Effector memory CD4-positive, alpha-beta T cell (primary cell): ENCODE data around the gene MSRB3.
"Not testable (repeated sequence)": the region's sequence is repeated elsewhere in the genome, so short reads cannot be mapped to it uniquely, and the experiment has no call there.

ENCODE experiments used
- DNase-seq, 3 donors: peaks; one replicate each; pipeline ENCODE4 v3.0.0-alpha.2; 2020
- H3K27ac ChIP-seq: 2 replicates; pipeline ENCODE4 v1.7.0; 2013; ENCODE audit warnings: mild to moderate bottlenecking, low read length, moderate library complexity; ENCODE audit not compliant: insufficient read depth, poor library complexity, severe bottlenecking
- H3K27me3 ChIP-seq: replicated peaks from 2 replicates; pipeline ENCODE4 v1.7.0; 2013; ENCODE audit warnings: mild to moderate bottlenecking, low read length; ENCODE audit not compliant: insufficient read depth, control insufficient read depth, poor library complexity, severe bottlenecking
- H3K36me3 ChIP-seq: 2 replicates; pipeline ENCODE4 v1.7.0; 2013; ENCODE audit warnings: mild to moderate bottlenecking, low read length, moderate library complexity; ENCODE audit not compliant: control insufficient read depth, insufficient read depth
- H3K4me1 ChIP-seq: 2 replicates; pipeline ENCODE4 v1.7.0; 2013; ENCODE audit warnings: low read length, mild to moderate bottlenecking; ENCODE audit not compliant: control insufficient read depth, insufficient read depth, poor library complexity, severe bottlenecking
- H3K4me3 ChIP-seq: 2 replicates; pipeline ENCODE4 v1.7.0; 2013; ENCODE audit warnings: low read length, low read depth, mild to moderate bottlenecking; ENCODE audit not compliant: insufficient read depth, poor library complexity, severe bottlenecking
- H3K9me3 ChIP-seq: 2 replicates; pipeline ENCODE4 v1.7.0; 2013; ENCODE audit warnings: mild to moderate bottlenecking, low read length, moderate library complexity; ENCODE audit not compliant: control insufficient read depth

The MSRB3 gene

DNA sequence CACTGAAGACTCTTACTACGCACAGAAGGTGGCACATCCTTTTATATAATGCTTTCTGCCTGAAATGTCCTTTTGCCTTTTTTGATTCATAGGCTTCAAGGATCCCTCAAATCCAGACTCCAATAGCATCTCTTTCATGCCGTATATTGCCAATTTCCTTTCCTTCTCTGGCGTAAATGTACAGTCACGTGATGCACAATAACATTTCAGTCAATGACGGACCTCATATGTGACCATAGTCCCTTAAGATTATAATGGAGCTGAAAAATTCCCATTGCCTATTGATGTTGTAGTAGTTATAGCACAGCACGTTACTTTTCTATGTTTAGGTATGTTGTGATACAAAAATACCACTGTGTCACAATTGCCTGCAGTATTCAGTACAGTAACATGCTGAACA is 196.3 kb downstream of the MSRB3 start:
- H3K27ac ChIP-seq: no peak overlapping the region
- no peaks in the 10 kb centered on the region for H3K4me1 ChIP-seq
- DNase-seq: no peak
- H3K4me3 ChIP-seq: no peak overlapping the region
- H3K36me3 ChIP-seq: no peaks in the 10 kb centered on the region
- H3K9me3 ChIP-seq: no peaks in the 10 kb centered on the region
- no peaks in the 10 kb centered on the region for H3K27me3 ChIP-seq

DNA sequence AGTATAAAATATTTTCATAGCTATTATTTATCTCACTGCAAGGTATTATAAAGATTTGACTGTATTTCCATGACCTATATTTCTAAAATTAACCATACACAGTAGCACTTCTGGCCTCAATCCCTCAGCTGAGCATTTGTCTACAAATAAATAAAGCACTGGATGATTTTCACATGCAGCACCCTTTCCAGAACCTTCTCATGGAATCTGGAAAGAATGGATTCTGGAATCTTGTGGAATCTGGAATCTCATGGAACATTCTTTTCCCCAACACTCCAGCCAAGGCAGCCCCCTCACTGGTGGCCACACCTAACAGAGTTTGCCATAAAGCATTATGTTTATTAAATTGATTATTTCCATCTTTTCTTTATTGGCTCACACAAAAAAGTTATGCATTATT is 199.2 kb downstream of the MSRB3 start:
- no peaks in the 10 kb centered on the region for H3K36me3 ChIP-seq
- no peak overlapping the region for H3K27ac ChIP-seq
- no peaks in the 10 kb centered on the region for H3K27me3 ChIP-seq
- no peak for DNase-seq
- H3K4me3 ChIP-seq: no peak overlapping the region
- H3K4me1 ChIP-seq: no peaks in the 10 kb centered on the region
- H3K9me3 ChIP-seq: no peaks in the 10 kb centered on the region

DNA sequence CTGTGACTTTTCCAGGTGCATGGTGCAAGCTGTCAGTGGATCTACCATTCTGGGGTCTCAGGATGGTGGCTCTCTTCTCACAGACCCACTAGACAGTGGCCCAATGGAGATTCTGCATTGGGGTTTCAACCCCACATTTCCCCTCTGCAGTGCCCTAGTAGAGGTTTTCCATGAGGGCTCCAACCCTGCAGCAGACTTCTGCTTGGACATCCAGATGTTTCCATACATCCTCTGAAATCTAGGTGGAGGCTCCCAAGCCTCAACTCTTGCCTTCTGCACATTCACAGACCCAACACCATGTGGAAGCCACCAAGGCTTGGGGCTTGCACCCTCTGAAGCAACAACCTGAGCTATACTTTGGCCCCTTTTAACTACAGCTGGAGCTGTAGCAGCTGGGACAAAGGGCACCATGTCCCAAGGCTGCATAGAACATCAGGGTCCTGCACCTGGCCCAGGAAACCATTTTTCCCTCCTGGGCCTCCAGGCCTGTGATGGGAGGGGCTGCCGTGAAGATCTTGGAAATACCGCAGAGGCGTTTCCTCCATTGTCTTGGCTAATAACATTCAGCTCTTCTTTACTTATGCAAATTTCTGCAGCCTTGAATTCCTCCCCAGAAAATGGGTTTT is 205.5 kb downstream of the MSRB3 start:
- H3K27me3 ChIP-seq, H3K4me3 ChIP-seq, H3K27ac ChIP-seq, H3K36me3 ChIP-seq, H3K4me1 ChIP-seq, H3K9me3 ChIP-seq, DNase-seq: not testable (repeated sequence)

DNA sequence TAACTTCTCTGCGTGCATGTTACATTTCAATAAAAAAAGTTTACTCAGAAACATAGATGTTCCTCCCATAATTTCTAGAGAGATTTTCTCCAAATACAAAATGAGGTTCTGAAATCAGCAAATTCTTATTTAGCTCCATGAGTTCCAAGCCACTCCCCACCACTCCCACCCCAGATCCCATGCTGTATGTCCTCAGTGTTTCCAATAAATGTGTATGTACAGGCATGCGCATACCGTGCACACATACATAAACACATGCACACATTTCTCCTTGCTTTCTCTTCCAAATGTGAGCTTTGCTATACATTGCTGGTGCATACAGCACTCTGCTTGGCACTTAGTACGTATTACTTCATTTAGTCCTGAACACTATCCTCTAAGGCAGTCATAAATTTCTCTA is 209.7 kb downstream of the MSRB3 start:
- no peak overlapping the region for H3K27ac ChIP-seq
- H3K36me3 ChIP-seq: no peaks in the 10 kb centered on the region
- H3K27me3 ChIP-seq: no peaks in the 10 kb centered on the region
- no peaks in the 10 kb centered on the region for H3K9me3 ChIP-seq
- no peak overlapping the region for H3K4me3 ChIP-seq
- DNase-seq: no peak
- H3K4me1 ChIP-seq: no peaks in the 10 kb centered on the region

DNA sequence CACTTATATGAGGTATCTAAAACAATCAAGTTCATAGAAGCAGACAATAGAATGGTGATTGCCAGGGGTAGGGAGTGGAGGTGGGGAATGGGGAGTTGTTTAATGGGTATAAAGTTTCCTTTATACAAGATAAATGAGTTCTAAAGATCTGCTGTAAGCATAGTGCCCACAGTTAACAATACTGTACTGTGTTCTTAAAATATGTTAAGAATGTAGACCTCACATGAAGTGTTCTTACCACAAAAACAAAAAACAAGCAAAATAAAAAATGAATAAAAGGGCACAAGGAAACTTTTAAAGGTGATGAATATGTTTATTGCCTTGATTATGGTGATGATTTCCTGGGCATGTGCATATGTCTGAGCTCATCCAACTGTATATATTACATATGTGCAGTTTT is 211.8 kb downstream of the MSRB3 start:
- Histone ChIP-seq H3K4me1 (no peaks in the 10 kb centered on the region), H3K4me3 (no peak overlapping the region), H3K27ac (no peak overlapping the region), H3K36me3 (no peaks in the 10 kb centered on the region), H3K27me3 (no peaks in the 10 kb centered on the region), H3K9me3 (no peaks in the 10 kb centered on the region)
- no peak for DNase-seq

DNA sequence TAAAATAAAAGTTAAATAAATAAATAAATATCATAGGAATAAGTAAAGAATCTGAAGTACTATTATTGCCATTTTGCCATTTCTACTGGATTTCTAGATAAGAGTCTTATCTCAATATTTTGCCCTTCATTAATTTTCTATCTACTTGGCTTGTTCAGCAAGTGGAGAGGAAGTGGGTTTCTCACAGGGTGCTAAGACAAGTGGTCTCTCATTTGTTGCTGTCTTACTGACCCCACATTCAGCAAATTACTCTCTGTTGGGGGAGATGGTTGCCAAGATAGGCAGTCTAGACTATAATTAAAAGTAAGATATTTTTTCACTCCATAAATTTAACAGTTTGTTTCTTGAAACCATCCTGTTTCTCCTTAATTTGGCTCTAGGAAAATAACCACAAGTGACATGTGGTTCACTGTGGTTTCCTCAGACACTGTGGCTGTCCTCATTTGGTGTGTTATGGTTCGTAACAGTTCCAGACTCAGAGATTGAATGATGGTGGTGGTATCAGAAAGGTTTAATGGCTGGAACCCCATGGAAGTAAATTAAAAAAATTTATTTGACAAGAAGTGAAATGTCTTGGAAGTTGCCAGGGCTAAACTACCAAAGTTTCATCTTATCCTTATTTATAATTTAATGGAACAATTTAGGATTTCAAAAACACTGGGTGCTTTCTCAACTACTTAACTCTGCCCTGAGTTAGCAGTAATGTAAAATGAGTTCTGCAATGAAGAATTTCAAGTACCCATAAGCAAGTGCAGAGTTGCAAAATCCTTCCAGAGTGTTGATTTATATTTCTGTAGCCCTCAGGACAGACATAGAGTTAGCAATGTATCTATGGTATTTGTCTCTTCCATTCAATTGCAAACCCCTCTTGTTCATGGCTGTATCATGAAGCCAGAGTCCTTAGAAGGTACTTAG is 214.8 kb downstream of the MSRB3 start:
- Histone ChIP-seq H3K4me3 (no peak overlapping the region), H3K9me3 (no peaks in the 10 kb centered on the region), H3K27me3 (no peaks in the 10 kb centered on the region), H3K27ac (no peak overlapping the region), H3K4me1 (no peaks in the 10 kb centered on the region), H3K36me3 (no peaks in the 10 kb centered on the region)
- no peak for DNase-seq

DNA sequence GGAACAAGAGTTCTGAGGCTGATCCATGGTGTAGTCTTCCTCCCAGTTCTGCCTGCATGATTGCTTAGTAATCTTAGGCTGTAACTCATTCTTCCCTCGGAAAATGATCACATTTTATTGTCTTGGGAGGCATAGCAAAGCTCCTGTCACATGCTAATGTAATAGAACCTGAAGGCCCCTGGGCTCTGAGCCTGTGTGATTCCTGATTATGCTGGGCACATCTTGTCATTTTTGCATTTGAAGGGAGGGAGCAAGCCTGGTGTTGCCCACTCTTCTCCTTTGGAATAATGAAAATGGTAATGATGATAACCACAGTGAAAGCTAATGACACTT is 215.4 kb downstream of the MSRB3 start:
- Histone ChIP-seq H3K27ac (no peak overlapping the region), H3K9me3 (no peaks in the 10 kb centered on the region), H3K4me1 (no peaks in the 10 kb centered on the region), H3K27me3 (no peaks in the 10 kb centered on the region), H3K36me3 (no peaks in the 10 kb centered on the region), H3K4me3 (no peak overlapping the region)
- no peak for DNase-seq

DNA sequence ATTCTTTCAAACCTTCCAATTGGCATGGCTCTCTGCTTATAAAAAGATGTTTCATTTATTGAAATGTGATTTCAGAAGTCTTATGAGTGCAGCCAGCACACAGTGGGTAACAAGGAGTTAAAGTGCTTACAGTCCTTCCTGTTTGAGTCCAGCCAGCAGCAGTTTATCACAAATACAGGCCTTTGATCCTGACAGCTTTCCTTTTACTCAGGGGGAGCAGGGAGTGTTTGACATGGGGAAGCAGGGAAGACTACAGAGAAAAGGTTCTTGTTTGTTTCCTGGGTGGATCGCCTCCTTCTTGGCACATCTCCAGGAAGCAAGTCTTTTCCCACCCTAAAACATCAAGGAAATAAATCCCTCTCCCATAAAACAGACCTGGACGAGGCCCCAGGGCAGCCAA is 216.1 kb downstream of the MSRB3 start:
- Histone ChIP-seq H3K9me3 (no peaks in the 10 kb centered on the region), H3K36me3 (no peaks in the 10 kb centered on the region), H3K27ac (no peak overlapping the region), H3K4me3 (no peak overlapping the region), H3K4me1 (no peaks in the 10 kb centered on the region), H3K27me3 (no peaks in the 10 kb centered on the region)
- no peak for DNase-seq

DNA sequence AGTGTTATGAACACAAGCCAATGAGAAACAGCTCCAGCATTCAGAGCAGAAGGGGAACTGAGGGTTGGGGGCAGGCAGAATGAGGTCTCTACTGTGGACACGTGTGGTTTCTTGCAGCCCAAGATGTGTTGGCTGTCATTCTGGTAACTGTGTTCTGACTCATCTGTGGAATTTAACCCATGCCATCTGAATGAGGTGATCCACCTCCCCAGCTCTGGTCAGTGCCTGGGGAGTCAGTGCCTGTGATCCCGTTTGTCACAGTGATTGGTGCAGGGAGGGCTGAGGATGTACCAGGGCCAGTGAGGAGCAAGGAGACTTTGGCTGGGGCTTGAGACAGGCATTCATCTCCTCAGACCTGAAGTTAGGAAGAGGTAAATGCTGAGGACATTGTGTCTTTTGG is 216.8 kb downstream of the MSRB3 start:
- no peaks in the 10 kb centered on the region for H3K9me3 ChIP-seq
- H3K36me3 ChIP-seq: no peaks in the 10 kb centered on the region
- no peaks in the 10 kb centered on the region for H3K27me3 ChIP-seq
- no peak overlapping the region for H3K27ac ChIP-seq
- no peaks in the 10 kb centered on the region for H3K4me1 ChIP-seq
- DNase-seq: no peak
- H3K4me3 ChIP-seq: no peak overlapping the region

DNA sequence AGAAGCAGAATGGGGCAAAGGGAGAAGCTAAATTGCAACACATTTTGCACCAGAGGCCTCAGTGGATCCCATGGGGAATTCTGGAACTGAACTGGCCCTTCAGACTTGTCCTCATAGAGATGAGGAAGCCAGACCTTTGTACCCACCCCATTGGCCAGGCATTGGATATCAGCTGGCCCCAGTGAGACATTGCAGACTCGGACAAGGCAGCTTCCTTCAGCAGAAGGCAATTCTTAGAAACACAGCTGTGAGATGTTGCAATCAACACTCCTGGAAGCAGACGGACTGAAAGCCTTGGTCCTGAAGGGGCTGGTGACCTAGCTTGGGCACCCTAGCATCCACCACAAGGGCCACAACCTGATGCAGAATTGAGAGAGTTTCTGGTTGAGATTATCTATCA is 218.1 kb downstream of the MSRB3 start:
- H3K36me3 ChIP-seq: no peaks in the 10 kb centered on the region
- no peak overlapping the region for H3K27ac ChIP-seq
- no peak overlapping the region for H3K4me3 ChIP-seq
- no peaks in the 10 kb centered on the region for H3K27me3 ChIP-seq
- no peaks in the 10 kb centered on the region for H3K9me3 ChIP-seq
- DNase-seq: no peak
- no peaks in the 10 kb centered on the region for H3K4me1 ChIP-seq
